GM19463 (cell line): ENCODE results near the gene PRR15L.
"Not testable (repeated sequence)": the region's sequence is repeated elsewhere in the genome, so short reads cannot be mapped to it uniquely, and the experiment has no call there.

Source experiments
- ATAC-seq: cut with Tn5 transposase; IDR thresholded peaks from one replicate; pipeline ENCODE4 v1.9.1; 2021; ENCODE audit warnings: mild to moderate bottlenecking, moderate library complexity; ENCODE audit not compliant: unreplicated experiment

PRR15L gene, protein sequence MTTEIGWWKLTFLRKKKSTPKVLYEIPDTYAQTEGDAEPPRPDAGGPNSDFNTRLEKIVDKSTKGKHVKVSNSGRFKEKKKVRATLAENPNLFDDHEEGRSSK

DNA sequence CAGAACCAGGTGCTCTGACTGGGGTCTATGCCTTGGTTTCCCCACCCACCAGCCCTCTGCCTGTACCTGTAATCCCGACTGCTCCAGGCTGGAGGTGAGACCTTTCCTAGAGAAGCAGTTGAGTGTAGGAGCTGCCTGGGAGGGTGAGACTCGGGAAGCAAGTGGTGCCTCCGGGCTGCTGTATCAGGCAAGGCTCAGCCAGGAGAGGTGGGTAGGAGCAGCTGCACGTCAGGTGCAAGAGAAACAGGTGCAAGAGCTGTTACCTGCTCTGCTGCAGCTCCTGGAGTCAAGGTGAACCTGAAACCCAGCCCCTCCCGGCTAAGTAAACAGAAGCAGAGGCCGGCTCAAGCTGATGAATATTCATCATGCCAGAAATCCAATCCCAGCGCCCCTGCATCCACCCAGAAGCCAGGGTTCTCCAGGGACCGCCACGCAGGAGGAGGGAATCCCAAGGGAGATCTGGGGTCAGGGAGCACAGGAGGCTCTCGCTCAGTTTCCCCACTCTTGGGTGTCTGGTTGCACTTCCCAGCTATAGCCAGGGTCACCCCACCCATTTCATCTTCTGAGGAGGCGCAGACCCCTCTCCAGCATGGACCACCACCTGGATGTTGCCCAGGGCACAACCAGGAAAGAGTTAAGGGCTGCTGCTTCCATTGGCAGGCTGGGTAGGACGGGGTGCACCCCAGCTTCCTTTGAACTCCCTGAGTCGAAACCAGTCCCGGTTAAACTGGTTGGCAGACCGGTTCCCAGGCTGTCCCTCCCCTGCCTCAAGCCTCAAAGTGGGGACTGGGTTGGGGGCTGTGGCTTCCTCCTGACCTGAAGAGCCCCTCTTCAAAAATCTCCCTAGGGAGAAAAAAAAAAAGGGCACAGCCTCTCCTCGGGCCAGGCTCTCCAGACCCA, at the start of gene PRR15L:
TSS of gene PRR15L (minus strand) at position 293 of the 900 bp plus-strand sequence. CDS start 4,649 bp downstream, outside the sequence.
- ATAC-seq, result no peak

DNA sequence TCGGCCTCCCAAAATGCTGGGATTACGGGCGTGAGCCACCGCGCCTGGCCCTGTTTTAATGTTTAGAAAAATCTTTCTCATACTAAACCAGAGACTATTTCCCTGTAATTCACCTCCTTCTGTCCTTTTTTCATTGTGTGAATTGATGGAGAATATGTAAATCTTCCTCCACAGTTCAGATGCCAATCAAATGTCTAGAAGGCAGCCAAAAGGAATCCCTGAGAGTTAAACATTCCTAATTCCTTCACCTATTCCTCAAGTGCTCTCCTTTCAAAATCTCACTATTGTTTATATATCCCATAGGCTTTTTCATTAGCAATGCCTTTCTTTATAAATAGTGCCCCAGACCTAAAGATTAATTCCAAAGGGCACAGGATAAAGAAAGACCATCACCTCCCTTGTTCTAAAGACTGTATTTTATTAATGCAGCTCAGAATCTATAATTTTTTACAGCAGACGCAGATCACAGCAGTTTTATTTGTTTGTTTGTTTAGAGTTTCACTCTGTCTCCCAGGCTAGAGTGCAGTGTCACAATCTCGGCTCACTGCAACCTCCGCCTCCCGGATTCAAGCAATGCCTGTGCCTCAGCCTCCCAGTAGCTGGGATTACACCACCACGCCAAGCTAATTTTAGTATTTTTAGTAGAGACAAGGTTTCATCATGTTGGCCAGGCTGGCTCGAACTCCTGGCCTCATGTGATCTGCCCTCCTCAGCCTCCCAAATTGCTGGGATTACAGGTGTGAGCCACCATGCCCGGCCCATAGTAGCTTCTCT, 49.4 kb upstream of the PRR15L start:
- ATAC-seq, result no peak

DNA sequence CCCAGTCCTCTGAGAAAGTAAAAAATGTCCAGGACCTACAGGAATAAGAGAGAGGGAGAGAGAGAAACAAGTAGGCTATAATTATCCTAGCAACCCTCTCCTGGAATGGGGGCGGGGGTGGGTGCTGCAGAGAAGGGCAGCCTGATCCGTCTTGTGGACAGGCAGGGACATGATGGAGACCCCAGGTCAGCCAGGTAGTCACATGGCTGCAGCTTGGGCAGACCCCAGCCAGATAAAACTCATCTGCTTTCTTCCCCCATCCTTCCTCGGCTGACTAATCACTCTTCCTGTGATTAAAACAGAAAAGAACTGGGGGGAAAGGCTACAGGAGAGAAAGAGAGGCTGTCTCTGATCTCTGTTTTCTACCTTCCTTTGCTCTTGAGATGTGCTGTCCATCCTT, 47.3 kb upstream of the PRR15L start:
- ATAC-seq, result no peak

DNA sequence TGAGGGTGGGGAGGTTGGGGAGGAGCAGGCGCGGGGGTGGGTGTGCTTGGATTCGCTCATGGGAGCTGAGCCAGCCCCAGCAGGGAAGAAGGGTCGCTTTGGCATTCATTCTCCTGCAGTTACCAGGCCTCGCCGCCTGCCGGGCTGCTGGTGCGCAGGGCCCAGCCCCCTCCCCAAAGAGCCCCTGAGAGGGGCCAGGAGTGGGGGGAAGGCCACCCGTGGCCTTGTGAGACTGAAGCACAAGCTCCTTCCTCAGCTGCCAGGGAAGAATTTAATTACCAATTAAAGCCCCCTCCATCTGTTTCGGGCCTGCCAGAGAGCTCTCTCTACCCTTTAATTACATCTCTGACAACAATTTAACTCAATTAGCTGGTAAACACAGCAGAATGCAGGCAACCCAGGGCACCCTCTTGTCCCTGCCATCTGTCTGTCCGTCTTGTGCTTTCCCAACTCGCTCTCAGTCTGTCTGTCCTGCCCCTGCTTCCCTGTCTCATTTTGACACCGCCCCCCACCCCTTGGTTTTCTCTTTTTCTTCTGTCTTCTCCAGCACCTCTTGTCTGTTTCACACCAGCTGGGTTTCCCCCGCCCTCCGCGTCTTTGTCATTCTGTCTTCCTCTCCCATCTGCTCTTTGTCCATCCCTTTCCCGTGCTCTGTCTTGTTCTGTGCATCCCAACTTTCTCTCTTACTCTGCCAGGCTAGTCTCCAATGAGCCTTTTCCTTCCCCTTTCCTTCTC, 45.9 kb upstream of the PRR15L start:
- no peak for ATAC-seq

DNA sequence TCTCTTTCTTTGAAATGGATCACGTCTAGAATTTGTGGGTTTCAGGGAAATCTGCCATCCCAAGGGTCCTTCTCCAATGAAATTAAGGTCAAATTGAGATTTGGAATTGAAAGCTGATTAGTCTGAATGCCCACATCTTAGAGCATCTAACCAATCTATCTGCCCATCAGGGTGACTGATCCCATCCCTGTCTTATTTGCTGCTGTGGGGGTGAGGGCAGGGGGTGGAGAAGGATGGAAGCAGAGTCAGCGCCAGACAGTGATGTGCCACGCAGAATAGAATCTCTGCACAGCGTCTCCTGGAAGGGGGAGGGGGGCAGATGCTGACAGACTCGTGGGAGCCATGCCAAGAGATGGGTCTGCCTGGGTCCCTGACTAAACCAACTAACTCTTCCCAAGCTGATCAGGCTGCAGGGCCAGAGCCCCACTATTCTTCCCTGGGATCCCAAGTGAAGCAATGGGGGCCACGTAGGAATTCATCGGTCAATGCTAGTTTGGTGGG, 45.3 kb upstream of the PRR15L start:
- ATAC-seq, result no peak

DNA sequence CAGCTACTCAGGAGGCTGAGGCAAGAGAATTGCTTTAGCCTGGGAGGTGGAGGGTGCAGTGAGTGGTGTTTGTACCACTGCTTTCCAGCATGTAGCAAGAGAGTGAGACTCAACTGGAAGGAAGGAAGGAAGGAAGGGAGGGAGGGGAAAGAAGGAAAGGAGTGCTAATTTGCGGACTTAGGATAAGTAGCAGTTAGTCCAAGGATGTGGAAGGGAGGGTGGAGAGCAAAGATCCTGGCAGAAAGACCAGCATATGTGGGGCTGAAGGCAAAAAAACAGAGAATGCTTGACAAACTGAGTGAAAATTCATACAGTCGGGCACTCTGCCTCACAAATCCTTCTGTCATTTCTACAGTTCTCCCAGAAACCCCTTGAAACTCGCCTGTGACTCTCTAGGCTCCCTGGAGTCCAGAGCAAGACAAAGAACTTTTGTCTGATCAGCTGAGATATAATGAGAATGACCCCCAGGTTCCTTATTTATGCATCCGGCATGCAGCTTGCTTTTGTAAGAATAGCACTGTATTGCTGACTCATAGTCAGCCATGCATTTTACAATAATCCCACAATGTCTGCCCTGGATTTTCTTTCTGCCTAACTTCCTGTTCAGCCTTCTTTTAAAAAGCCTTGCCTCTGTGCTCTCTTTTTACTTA, 44.7 kb upstream of the PRR15L start:
- ATAC-seq, result peak; percentile 57

DNA sequence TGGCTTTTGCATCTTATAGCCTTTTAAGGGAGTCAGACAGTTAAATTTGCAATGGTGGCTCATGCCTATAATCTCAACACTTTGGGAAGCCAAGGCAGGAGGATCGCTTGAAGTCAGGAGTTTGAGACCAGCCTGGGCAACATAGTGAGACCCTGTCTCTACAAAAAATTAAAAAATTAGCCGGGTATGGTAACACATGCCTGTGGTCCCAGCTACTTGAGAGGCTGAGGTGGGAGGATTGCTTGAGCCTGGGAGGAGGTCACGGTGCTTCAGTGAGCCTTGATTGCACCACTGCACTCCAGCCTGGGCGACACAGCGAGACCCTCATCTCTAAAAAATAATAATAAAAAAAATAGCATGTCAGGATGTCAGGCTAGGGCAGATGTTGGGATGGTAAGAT, 44.0 kb upstream of the PRR15L start:
- not testable (repeated sequence) for ATAC-seq

DNA sequence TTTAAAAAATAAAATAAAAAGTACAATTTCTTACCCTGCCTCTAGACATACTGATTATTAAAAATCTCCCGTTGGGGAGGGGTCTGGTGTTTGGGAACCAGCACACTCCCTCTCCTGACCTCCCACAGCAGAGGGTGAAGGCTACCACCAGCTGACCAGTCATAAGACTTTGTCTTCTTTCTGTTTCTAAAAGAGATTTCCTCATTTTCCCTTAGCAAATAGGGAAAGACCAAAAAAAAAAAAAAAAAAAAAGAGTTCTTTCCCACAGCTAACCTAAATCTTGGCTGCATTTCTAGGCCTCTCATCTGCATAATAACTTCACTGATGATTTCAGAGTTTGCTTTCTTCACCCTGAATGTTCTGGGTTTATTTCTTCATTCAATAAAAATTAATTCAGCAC, 43.5 kb upstream of the PRR15L start:
- ATAC-seq, result no peak

DNA sequence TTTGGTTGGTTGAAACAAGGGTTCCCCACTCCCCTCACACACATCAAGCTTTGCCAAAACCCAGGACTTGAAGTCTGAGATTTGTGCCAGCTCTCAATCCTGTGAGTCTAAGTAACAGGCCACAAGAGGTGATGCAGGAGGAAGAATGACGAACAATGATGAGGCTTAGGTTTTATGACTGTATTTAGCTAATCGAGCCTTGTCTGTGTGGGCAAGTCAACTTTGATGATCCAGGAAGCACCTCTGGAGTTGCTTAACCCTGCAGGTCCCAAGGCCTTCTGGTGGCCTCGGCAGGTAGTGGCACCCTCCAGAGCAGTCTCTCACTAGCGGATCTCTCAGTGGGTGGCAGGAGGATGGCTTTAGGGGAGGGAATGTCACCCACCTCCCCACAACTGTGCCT, 41.9 kb upstream of the PRR15L start:
- ATAC-seq, result no peak

DNA sequence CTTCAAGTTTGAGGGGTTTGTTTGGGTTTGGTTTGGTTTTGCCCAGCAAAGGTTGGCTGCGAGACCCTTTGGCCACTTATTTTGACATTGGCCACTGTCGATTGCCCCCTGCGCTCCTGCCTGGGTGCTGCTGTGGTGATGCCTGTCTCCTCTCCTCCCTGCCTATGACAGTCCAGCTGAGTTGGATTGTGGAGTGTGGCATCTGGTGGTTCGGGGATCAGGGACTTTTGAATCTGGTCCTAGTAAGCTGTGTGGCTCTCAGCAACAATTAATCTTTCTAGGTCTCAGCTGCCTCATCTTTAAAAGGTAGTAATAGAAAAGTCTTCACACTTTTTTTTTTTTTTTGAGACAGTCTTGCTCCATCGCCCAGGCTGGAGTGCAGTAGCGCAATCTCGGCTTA, 40.4 kb upstream of the PRR15L start:
- no peak for ATAC-seq

DNA sequence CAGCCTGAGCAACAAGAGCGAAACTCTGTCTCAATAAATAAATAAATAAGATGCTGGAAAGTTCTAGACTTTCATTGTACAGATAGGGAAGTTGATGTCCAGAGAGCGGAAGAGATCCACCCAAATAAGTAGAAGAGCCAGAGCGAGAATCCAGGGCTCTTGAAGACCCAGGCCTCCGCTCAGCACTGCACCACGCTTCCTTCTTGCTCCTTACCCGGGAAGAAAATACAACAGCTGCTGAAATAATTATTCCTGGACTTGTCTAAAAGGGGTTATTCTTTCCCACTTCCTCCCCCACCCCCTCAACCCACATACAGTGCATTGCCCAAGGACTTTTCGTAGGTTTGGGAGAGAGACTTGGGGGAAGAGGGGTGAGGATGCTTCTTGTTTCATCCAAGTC, 39.9 kb upstream of the PRR15L start:
- ATAC-seq, result no peak

DNA sequence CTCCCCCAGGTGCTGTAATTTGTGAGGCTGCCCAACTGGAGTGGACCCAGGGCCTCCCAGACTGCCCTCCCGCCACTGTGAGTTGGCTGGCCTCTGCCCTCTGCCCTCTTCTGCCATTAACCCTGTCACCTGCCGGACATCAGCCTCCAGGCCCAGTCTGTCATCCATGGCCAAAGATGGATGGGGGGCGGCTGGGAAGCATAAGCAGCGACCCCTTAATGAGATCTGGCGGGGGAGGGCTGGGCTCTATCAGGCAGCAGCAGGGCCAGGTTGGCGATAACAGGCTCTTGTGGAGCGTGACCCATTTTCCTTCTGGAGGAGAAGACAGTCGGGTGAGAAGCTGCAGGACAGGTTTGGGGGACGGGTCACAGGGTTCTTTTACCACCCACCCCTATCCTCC, 38.5 kb upstream of the PRR15L start:
- no peak for ATAC-seq

DNA sequence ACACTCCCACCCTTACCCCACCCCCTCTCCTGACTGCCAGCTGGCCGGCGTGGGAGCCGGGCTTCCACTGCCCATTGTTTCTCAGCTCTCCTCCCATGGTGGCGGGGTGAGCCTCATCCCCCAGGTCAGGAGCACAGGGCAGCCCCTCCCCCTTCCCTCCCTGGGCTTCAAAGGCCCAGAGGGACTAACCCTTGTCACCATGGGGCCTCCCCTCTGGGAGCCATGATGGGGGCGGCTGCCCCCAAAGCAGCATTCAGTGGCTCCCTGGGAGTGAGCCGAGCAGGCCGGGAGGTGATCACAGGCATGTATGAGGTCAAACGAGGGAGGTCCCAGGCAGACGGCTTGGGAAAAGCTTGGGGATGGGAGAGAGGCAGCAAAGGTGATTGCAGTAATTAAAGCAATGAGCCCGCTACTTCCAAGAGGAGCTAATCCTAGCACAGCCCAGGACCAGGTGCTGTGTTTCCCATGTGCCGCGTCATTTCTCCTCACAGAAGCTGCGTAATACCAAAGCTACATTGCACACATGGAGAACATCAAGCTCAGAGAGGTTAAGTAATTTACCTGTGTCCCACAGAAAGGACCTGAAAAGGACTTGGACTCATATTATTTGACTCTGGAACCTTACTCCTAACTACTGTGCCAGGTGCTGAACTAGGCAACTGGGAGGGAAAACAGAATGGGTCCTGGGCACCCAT, 37.7 kb upstream of the PRR15L start:
- ATAC-seq, result no peak

DNA sequence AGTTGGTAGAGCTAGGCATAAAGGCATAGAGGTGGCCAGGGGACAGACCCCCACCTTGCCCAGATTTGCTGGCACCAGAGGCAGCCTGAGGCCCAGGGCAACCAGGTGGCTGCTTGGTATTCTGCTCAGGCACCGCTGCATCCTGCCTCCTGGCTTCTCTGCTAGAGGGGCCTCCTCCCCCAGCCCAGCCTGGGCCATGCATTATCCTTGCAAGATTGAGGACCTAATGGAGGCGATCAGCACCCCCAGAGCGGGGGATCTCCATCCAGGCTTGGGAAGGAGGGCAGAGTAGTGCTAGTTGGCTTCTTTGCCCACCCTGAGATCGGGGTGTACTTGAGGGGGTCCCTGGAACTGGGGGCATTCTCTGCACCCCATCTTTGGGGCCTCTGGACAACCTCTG, 37.0 kb upstream of the PRR15L start:
- no peak for ATAC-seq

DNA sequence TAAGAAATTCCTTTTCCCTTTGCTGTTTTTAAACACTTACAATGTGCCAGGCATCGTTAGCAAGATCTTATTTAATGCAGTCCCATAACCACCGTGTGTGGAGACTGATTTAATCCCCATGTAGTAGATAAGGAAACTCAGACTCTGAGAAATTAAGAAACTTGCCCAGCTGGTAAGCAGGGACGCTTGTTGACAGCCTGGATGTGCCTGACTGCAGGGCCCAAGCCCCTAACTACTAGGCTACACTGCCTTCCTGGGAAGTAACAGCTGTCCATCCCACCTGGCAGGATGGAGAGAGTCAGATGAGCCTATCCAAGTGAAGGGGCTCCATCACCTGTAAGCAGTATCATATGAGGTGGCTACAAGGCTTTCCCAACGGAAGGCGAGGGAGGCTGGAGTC, 36.3 kb upstream of the PRR15L start:
- ATAC-seq, result no peak

DNA sequence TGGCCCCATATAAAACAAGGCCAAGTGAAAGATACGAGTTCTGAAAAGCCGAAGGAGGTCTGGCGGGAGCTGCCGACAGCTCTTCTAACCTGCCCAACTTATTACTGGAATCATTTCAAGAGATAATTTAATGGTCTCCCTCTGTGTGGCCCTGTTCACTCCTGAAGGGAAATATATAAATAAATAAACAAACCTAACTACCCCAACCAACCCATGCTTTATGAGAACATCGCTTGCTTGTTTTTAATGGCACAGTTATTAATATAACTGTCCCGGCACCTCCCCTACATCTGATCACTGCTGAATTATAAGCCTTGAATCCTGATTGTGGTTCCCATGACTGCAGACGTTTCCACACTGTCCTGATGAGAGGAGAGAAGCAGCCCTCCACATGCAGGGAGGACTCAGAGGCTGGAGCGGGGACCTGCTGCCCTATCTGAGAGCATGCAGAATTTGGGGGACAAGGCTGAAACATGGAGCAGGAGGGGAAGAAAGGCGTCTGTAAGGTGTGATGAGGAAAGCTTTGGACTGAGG, 35.4 kb upstream of the PRR15L start:
- ATAC-seq, result no peak

DNA sequence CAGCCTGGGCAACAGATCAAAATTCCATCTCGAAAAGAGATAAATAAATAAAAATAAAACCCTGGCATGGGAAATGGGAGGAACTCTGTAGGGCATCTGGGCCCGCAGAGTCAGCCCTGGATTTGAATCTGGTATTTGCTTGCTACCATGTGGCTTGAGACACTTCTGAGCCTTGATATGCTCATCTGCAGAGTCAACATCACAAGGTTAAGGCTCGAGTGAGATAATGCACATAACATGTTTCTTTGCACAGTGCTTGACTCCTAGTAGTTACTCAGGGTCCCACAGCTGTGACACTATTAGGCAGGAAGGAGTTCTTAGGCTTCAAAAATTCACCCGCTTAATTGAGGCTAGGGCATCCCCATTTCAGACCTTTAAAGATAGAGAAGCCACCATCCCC, 34.5 kb upstream of the PRR15L start:
- no peak for ATAC-seq

DNA sequence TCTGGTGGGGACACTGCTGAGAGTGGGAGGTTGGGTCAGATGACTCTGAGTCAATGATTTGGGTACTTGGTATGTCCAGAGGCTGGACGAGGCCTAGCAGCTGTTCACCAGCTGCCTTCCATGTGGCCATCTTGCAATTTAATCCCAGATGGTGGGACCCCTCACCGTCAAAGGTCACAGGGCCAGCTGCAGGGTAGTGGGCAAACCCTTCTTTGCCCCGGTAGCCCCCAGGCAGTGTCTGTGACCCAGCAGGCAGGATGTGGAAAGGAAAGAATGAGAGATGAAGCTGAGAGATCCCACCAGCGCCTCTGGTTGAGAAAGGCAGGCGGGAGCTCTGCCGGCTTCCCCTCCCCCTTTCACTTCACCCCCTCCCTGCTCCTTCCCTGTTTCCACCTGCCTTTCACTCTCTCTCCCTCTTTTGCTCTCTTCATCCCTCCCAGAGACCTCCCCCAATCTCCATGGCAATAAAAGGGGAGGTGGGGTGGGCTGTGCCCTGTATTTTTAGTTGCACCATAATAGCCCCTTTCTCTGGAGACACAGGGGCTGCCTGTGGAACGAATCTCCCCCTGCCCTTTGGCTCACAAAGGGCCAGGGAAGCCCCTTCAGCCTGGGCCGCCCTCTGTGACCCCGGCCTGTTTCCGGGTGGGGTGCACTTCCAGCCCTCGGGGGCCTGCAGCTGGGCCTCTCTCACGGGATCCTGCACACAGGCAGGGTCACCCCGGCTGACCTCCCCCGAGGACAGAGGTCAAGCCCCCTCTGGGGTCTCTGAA, 33.5 kb upstream of the PRR15L start:
- ATAC-seq, result no peak

DNA sequence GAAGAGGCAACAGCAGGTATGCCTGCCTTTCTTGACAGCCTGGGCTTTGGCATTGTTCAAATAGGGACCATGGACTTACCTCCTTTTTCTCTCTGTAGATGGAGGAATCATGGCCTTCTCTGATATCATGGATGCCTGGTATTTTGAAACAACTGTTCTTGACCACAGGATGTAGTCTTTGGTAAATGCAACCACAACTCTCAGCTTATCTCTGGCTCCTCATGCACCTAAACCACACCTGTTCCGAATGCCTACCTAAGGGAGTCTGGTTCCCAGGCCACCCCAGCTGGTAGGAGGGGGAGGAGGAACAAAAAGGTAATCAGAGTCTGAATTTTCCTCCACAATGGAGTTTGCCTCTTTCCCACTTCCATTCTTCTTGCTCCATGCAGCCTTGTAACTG, 32.0 kb upstream of the PRR15L start:
- no peak for ATAC-seq
